Measurements from ENCODE around the gene IL27RA. TPM values are rescaled to one million over a fixed set of nuclear protein-coding genes. Genes with fewer than 3 reads are reported as not detected.
A peak's percentile ranks its signal among the peaks of the same experiment; 100 is the strongest.

IL27RA gene
- total RNA-seq, 1 experiment from 2014 or later = 2.7 TPM

DNA sequence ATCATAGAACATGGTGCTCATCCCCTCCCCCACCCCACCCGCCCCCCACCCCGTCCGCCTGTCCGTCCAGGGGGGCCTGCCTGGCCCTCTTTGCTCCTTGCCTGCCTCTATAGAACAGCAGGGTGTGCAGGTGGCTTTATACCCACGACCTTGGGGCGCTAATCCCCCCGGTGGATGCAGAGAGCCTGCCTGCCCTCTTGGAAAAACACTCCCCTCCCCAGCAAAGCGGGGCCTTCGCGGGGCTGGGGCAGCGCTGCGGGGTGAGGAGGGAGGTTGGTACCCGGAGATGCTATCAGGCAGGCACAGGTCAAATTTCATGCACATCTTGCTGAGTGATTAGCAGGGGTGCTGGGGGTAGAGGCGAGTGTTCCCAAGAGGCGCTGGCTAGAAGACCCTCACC, 47.4 kb upstream of the IL27RA start:
- Mint-ChIP-seq H3K9me3 (ENCODE audit: unreplicated experiment) (no peaks in the 10 kb centered on the region), H3K4me1 (ENCODE audit: insufficient read depth, unreplicated experiment) (no peaks in the 10 kb centered on the region), H3K4me3 (ENCODE audit: unreplicated experiment) (no peak overlapping the region), H3K27me3 (ENCODE audit: insufficient read depth, unreplicated experiment) (no peaks in the 10 kb centered on the region), H3K27ac (ENCODE audit: low read depth, unreplicated experiment) (no peak overlapping the region), H3K36me3 (ENCODE audit: insufficient read depth, unreplicated experiment) (peaks cover 16% of the 10 kb centered on the region)
- ChIA-PET POLR2A (no interaction called here), CTCF (interaction anchor here (0.6 kb wide), 1 partner anchor 8 kb away, joined by 3 read pairs; no protein-coding TSS in a partner anchor)
- no peak for DNase-seq (ENCODE audit: unreplicated experiment)
- intact Hi-C loops (cut with micrococcal nuclease) = no loop called here
- BruUV-seq (replicated peaks) = no TSS peak
- TF ChIP-seq, protein P1, sequence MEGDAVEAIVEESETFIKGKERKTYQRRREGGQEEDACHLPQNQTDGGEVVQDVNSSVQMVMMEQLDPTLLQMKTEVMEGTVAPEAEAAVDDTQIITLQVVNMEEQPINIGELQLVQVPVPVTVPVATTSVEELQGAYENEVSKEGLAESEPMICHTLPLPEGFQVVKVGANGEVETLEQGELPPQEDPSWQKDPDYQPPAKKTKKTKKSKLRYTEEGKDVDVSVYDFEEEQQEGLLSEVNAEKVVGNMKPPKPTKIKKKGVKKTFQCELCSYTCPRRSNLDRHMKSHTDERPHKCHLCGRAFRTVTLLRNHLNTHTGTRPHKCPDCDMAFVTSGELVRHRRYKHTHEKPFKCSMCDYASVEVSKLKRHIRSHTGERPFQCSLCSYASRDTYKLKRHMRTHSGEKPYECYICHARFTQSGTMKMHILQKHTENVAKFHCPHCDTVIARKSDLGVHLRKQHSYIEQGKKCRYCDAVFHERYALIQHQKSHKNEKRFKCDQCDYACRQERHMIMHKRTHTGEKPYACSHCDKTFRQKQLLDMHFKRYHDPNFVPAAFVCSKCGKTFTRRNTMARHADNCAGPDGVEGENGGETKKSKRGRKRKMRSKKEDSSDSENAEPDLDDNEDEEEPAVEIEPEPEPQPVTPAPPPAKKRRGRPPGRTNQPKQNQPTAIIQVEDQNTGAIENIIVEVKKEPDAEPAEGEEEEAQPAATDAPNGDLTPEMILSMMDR (IDR thresholded peaks at IDR 0.05; ENCODE audit: unreplicated experiment) = no peak

DNA sequence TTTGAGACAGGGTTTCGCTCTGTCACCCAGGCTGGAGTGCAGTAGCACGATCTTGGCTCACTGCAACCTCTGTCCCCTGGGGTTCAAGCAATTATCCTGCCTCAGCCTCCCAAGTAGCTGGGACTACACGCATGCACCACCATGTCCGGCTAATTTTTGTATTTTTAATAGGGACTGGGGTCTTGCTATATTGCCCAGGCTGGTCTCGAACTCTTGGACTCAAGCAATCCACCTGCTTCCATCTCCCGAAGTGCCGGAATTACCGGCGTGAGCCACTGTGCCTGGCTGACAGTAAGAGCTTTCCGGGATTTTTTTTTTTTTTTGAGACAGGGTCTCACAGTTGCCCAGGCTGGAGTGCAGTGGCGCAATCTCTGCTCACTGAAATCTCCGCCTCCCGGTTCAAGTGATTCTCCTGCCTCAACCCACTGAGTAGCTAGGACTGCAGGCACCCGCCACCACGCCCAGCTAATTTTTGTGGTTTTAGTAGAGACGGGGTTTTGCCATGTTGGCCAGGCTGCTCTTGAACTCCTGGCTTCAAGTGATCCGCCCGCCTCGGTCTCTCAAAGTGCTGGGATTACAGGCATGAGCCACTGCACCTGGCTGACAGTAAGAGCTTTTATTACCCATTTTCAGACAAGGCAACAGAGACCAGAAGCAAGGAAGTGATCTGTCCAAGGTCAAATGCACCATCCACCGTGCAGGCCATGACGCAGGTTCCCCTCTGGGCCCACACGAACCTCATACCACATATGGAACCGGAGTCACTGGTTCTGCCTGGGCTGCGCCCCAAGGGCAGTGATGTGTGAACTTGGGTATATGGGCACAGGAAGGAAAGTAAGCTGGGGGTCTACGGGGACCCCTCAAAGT, 46.5 kb upstream of the IL27RA start:
- H3K4me1 Mint-ChIP-seq (ENCODE audit: insufficient read depth, unreplicated experiment) = peaks cover 5% of the 10 kb centered on the region
- H3K4me3 Mint-ChIP-seq (ENCODE audit: unreplicated experiment) = no peak overlapping the region
- ChIA-PET CTCF (interaction anchor here (0.6 to 0.7 kb wide), 2 partner anchors 9 to 82 kb away, joined by 3 to 4 read pairs; no protein-coding TSS in a partner anchor), POLR2A (no interaction called here)
- no peaks in the 10 kb centered on the region for H3K27me3 Mint-ChIP-seq (ENCODE audit: insufficient read depth, unreplicated experiment)
- no peak for DNase-seq (ENCODE audit: unreplicated experiment)
- TF ChIP-seq, protein P1 (IDR thresholded peaks at IDR 0.05; ENCODE audit: unreplicated experiment) = no peak
- peaks cover 24% of the 10 kb centered on the region for H3K36me3 Mint-ChIP-seq (ENCODE audit: insufficient read depth, unreplicated experiment)
- intact Hi-C loops (cut with micrococcal nuclease) = no loop called here
- peak overlapping the region; percentile 39 for H3K27ac Mint-ChIP-seq (ENCODE audit: low read depth, unreplicated experiment)
- no peaks in the 10 kb centered on the region for H3K9me3 Mint-ChIP-seq (ENCODE audit: unreplicated experiment)
- no TSS peak for BruUV-seq (replicated peaks)

DNA sequence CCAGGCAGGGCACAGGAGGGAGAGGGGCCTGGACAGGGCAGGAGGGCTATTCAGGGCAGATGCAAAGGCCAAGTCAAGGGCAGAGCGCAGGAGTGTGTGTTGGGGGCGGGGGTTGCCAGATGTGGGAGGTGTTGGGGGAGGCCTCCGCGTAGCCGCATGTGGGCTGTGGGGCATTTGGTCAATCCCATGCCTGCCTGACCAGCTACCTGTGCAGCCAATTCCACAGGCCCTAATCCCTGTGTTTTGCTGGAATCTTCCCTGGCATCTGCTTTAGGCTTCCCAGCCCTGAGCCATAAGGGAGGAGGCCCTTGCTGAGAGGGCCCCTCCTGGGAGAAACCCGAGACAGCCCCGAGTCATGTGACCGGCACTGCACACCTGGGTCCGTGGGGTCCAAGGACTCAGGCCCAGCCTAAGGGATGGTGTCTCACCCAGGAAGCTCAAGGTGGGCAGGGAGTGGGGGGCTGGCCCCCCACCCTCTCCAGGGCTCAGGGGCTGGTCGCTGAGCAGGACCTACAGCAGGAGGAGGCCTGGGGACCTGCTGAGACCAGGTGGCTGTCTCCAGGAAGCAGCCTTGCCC, 45.7 kb upstream of the IL27RA start:
- Mint-ChIP-seq H3K4me3 (ENCODE audit: unreplicated experiment) (no peak overlapping the region), H3K4me1 (ENCODE audit: insufficient read depth, unreplicated experiment) (peaks cover 5% of the 10 kb centered on the region), H3K9me3 (ENCODE audit: unreplicated experiment) (no peaks in the 10 kb centered on the region), H3K36me3 (ENCODE audit: insufficient read depth, unreplicated experiment) (peaks cover 30% of the 10 kb centered on the region), H3K27me3 (ENCODE audit: insufficient read depth, unreplicated experiment) (no peaks in the 10 kb centered on the region), H3K27ac (ENCODE audit: low read depth, unreplicated experiment) (peak overlapping the region; percentile 39)
- ChIA-PET POLR2A (no interaction called here), CTCF (interaction anchor here (0.6 to 0.7 kb wide), 2 partner anchors 83 to 1007 kb away, joined by 3 to 4 read pairs; no protein-coding TSS in a partner anchor)
- TF ChIP-seq, protein P1 (IDR thresholded peaks at IDR 0.05; ENCODE audit: unreplicated experiment) = no peak
- intact Hi-C loops (cut with micrococcal nuclease) = no loop called here
- DNase-seq (ENCODE audit: unreplicated experiment) = no peak
- BruUV-seq (replicated peaks) = no TSS peak

DNA sequence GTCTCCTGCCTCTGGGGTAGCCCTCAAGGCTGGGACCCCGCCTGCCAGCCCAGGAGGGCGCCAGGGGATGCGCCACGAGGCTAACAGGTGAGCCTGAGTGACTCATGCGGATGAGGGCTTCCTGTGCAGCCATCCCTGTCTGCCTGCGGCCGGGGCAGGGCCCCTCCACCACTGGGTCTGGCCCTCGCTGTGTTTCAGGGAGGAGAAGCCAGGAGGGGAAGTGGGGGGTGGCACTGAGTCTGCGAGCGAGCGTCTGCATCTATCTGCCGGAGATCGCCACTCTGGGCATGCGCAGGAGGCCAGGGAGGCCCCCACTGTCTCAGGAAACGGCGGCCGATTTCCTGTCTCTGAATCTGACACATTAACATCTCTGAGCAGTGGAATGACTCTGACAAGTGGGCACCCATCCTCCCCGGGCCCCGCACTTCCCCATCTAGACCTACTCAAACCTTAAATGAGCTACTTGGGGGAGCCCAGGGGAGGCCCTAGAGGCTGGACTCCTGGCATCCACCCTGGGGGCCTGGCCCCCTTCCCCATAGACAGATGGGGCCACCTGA, 45.1 kb upstream of the IL27RA start:
- Mint-ChIP-seq H3K27me3 (ENCODE audit: insufficient read depth, unreplicated experiment) (no peaks in the 10 kb centered on the region), H3K4me1 (ENCODE audit: insufficient read depth, unreplicated experiment) (peaks cover 5% of the 10 kb centered on the region), H3K27ac (ENCODE audit: low read depth, unreplicated experiment) (no peak overlapping the region), H3K4me3 (ENCODE audit: unreplicated experiment) (no peak overlapping the region), H3K36me3 (ENCODE audit: insufficient read depth, unreplicated experiment) (peaks cover 35% of the 10 kb centered on the region), H3K9me3 (ENCODE audit: unreplicated experiment) (no peaks in the 10 kb centered on the region)
- intact Hi-C loops (cut with micrococcal nuclease) = no loop called here
- TF ChIP-seq, protein P1 (IDR thresholded peaks at IDR 0.05; ENCODE audit: unreplicated experiment) = no peak
- DNase-seq (ENCODE audit: unreplicated experiment) = no peak
- ChIA-PET POLR2A (no interaction called here), CTCF (interaction anchor here (0.6 kb wide), 1 partner anchor 1007 kb away, joined by 3 read pairs; no protein-coding TSS in a partner anchor)
- BruUV-seq (replicated peaks) = no TSS peak
